H9 (cell line): Measurements from ENCODE around the gene DCUN1D2. TPM values are rescaled to one million over a fixed set of nuclear protein-coding genes. Genes with fewer than 3 reads are reported as not detected.
A peak's percentile ranks its signal among the peaks of the same experiment; 100 is the strongest.

ENCODE experiments used
- DNase-seq: peaks from one replicate; pipeline ENCODE4 v3.0.0-alpha.2; 2017
- H2AFZ ChIP-seq: one replicate; pipeline ENCODE4 v1.6.1; 2013; ENCODE audit warnings: mild to moderate bottlenecking, low read length, control low read depth, moderate library complexity
- H2AK5ac ChIP-seq: 2 replicates; pipeline ENCODE4 v1.6.1; 2013; ENCODE audit warnings: low read length, control low read depth, mixed read lengths; ENCODE audit not compliant: insufficient read length
- H2BK120ac ChIP-seq: one replicate; pipeline ENCODE4 v1.6.1; 2013; ENCODE audit warnings: low read depth, mild to moderate bottlenecking, low read length, control low read depth, inconsistent platforms; ENCODE audit not compliant: poor library complexity, severe bottlenecking
- H2BK12ac ChIP-seq: 2 replicates; pipeline ENCODE4 v1.6.1; 2013; ENCODE audit warnings: low read length, control low read depth, mixed read lengths, low read depth; ENCODE audit not compliant: insufficient read length
- H2BK15ac ChIP-seq: 2 replicates; pipeline ENCODE4 v1.6.1; 2013; ENCODE audit warnings: low read depth, low read length, control low read depth
- H2BK20ac ChIP-seq: one replicate; pipeline ENCODE4 v1.6.1; 2013; ENCODE audit warnings: low read depth, mild to moderate bottlenecking, low read length, control low read depth, inconsistent platforms; ENCODE audit not compliant: poor library complexity, severe bottlenecking
- H2BK5ac ChIP-seq: 2 replicates; pipeline ENCODE4 v1.6.1; 2013; ENCODE audit warnings: low read length, control low read depth, mixed read lengths; ENCODE audit not compliant: insufficient read length
- H3K14ac ChIP-seq: 2 replicates; pipeline ENCODE4 v1.6.1; 2013; ENCODE audit warnings: low read length, control low read depth; ENCODE audit not compliant: insufficient read depth
- H3K18ac ChIP-seq: 2 replicates; pipeline ENCODE4 v1.6.1; 2013; ENCODE audit warnings: low read depth, mild to moderate bottlenecking, mixed read lengths, low read length, control low read depth; ENCODE audit not compliant: insufficient read length
- H3K23ac ChIP-seq: 2 replicates; pipeline ENCODE4 v1.6.1; 2013; ENCODE audit warnings: low read length, control low read depth, mixed read lengths, low read depth; ENCODE audit not compliant: insufficient read length
- H3K23me2 ChIP-seq: 2 replicates; pipeline ENCODE4 v1.6.1; 2013; ENCODE audit warnings: low read depth, mild to moderate bottlenecking, mixed read lengths, low read length, control low read depth; ENCODE audit not compliant: insufficient read length, poor library complexity, severe bottlenecking
- H3K27ac ChIP-seq: 2 replicates; pipeline ENCODE4 v1.5.1; 2013; ENCODE audit warnings: low read length, control low read depth, mixed read lengths, low read depth; ENCODE audit not compliant: insufficient read length
- H3K27me3 ChIP-seq: 2 replicates; pipeline ENCODE4 v1.6.1; 2013; ENCODE audit warnings: low read length, control low read depth, inconsistent platforms; ENCODE audit not compliant: insufficient read depth
- H3K4ac ChIP-seq: 2 replicates; pipeline ENCODE4 v1.6.1; 2013; ENCODE audit warnings: low read depth, mild to moderate bottlenecking, control low read depth, inconsistent platforms, low read length, moderate library complexity
- H3K4me1 ChIP-seq: 2 replicates; pipeline ENCODE4 v1.6.1; 2013; ENCODE audit warnings: low read length, control low read depth, inconsistent platforms; ENCODE audit not compliant: insufficient read depth
- H3K4me2 ChIP-seq: 2 replicates; pipeline ENCODE4 v1.6.1; 2013; ENCODE audit warnings: low read length, control low read depth, mixed read lengths; ENCODE audit not compliant: insufficient read length, insufficient read depth
- H3K56ac ChIP-seq: 2 replicates; pipeline ENCODE4 v1.6.1; 2013; ENCODE audit warnings: low read depth, mild to moderate bottlenecking, mixed read lengths, low read length, control low read depth; ENCODE audit not compliant: insufficient read length
- H3K79me1 ChIP-seq: 2 replicates; pipeline ENCODE4 v1.6.1; 2013; ENCODE audit warnings: low read depth, mild to moderate bottlenecking, moderate library complexity, low read length, control low read depth, inconsistent platforms; ENCODE audit not compliant: insufficient read depth, poor library complexity, severe bottlenecking
- H3K79me2 ChIP-seq: 2 replicates; pipeline ENCODE4 v1.6.1; 2013; ENCODE audit warnings: low read length, control low read depth, inconsistent platforms; ENCODE audit not compliant: insufficient read depth
- H3K9ac ChIP-seq: 2 replicates; pipeline ENCODE4 v1.6.1; 2013; ENCODE audit warnings: low read length, control low read depth, mixed read lengths; ENCODE audit not compliant: insufficient read length; ENCODE audit errors: extremely low read depth
- H3K9me3 ChIP-seq: one replicate; pipeline ENCODE4 v1.6.1; 2013; ENCODE audit warnings: low read depth, low read length, inconsistent platforms; ENCODE audit not compliant: control insufficient read depth
- H3T11ph ChIP-seq: one replicate; pipeline ENCODE4 v1.6.1; 2013; ENCODE audit warnings: mild to moderate bottlenecking, low read length, control low read depth, inconsistent platforms
- H4K20me1 ChIP-seq: one replicate; pipeline ENCODE4 v1.6.1; 2013; ENCODE audit not compliant: control insufficient read depth, insufficient read length, insufficient read depth
- H4K5ac ChIP-seq: 2 replicates; pipeline ENCODE4 v1.6.1; 2013; ENCODE audit warnings: low read depth, mild to moderate bottlenecking, mixed read lengths, low read length, control low read depth; ENCODE audit not compliant: insufficient read length
- H4K8ac ChIP-seq: replicated peaks from 2 replicates; pipeline ENCODE4 v1.6.1; 2013; ENCODE audit warnings: low read length, control low read depth, mixed read lengths, low read depth; ENCODE audit not compliant: insufficient read length
- H4K91ac ChIP-seq: 2 replicates; pipeline ENCODE4 v1.6.1; 2013; ENCODE audit warnings: low read depth, mild to moderate bottlenecking, moderate library complexity, mixed read lengths, low read length, control low read depth; ENCODE audit not compliant: insufficient read length
- H3K27ac Mint-ChIP-seq, 3 experiments: 2 replicates in 2 of 3; 3 replicates in 1 of 3; pipeline ENCODE4 v1.8.0; 2020 to 2021; ENCODE audit warnings: mixed read lengths in 3 of 3, mild to moderate bottlenecking in 1 of 3, moderate library complexity in 1 of 3
- H3K27me3 Mint-ChIP-seq: 2 replicates; pipeline ENCODE4 v1.8.0; 2021; ENCODE audit warnings: low read depth, mild to moderate bottlenecking, moderate library complexity, mixed read lengths
- H3K36me3 Mint-ChIP-seq, 3 experiments: 2 replicates in 2 of 3; 3 replicates in 1 of 3; pipeline ENCODE4 v1.8.0; 2020 to 2021; ENCODE audit warnings: low read depth in 3 of 3, mixed read lengths in 3 of 3; ENCODE audit not compliant: insufficient read depth in 1 of 3
- H3K4me1 Mint-ChIP-seq, 2 experiments: 2 replicates each; pipeline ENCODE4 v1.8.0; 2020; ENCODE audit warnings: mixed read lengths in 2 of 2
- H3K4me3 Mint-ChIP-seq, 2 experiments: 2 replicates in 1 of 2; 3 replicates in 1 of 2; pipeline ENCODE4 v1.8.0; 2020 to 2021; ENCODE audit warnings: mild to moderate bottlenecking in 2 of 2, mixed read lengths in 2 of 2, moderate library complexity in 1 of 2
- H3K9me3 Mint-ChIP-seq, 2 experiments: 2 replicates in 1 of 2; 3 replicates in 1 of 2; pipeline ENCODE4 v1.8.0; 2020; ENCODE audit warnings: mild to moderate bottlenecking in 2 of 2, mixed read lengths in 2 of 2, moderate library complexity in 1 of 2
- WGBS: extraction: QIAGEN DNeasy Blood & Tissue Kit; methylation state at CpG from one replicate; pipeline ENCODE4 v1.1.7; 2013; ENCODE audit warnings: missing lambda C conversion rate, low lambda C conversion rate, mixed read lengths; ENCODE audit not compliant: insufficient read length; ENCODE audit errors: extremely low coverage; 5-methylcytosine and 5-hydroxymethylcytosine counted together
- total RNA-seq: library from RNA; stranded (reverse); gene quantifications from 2 replicates; pipeline ENCODE4 v1.2.1, GENCODE V29; 2021
- TF ChIP-seq, protein P1 (sequence below): fragments of 200-600 bp; sonication (generic); conservative IDR thresholded peaks from 3 replicates; pipeline ENCODE4 v1.8.0; 2021; ENCODE audit warnings: antibody characterized with exemption, mild to moderate bottlenecking

The DCUN1D2 gene
- total RNA-seq, 1 experiment from 2014 or later, result 36.8 TPM

GRCh38 chr13:113411216-113412023 is 79.1 kb downstream of the DCUN1D2 start:
- H3K4me2 ChIP-seq, result no peak overlapping the region
- peak overlapping the region in 1 of 3 experiments; percentile 85; a peak in 1 of 7 replicates for H3K27ac Mint-ChIP-seq

More at GRCh38 chr13:113411216-113412023, 79.1 kb downstream of the DCUN1D2 start:
- Histone ChIP-seq H4K8ac (no peak overlapping the region), H3K14ac (no peak overlapping the region; the same call in 1 of the 2 replicates), H4K91ac (no peak overlapping the region), H3K4me1 (no peaks in the 10 kb centered on the region), H3K56ac (no peak overlapping the region), H3K9me3 (no peaks in the 10 kb centered on the region), H2AK5ac (no peak overlapping the region), H3K27ac (no peak overlapping the region), H3K9ac (no peak overlapping the region), H2BK12ac (no peak overlapping the region), H2BK15ac (no peak overlapping the region), H3K79me1 (no peaks in the 10 kb centered on the region), H4K20me1 (no peaks in the 10 kb centered on the region), H3K23me2 (no peaks in the 10 kb centered on the region), H3K23ac (no peak overlapping the region), H3K18ac (no peak overlapping the region), H3K79me2 (no peaks in the 10 kb centered on the region), H4K5ac (no peak overlapping the region), H3K27me3 (no peaks in the 10 kb centered on the region), H2BK120ac (no peak overlapping the region), H3K4ac (no peak overlapping the region), H3T11ph (no peak overlapping the region), H2BK20ac (no peak overlapping the region), H2BK5ac (no peak overlapping the region), H2AFZ (no peak overlapping the region)
- Mint-ChIP-seq H3K4me3 (no peak overlapping the region), H3K27me3 (peaks cover 6% of the 10 kb centered on the region), H3K4me1 (0 out of 4 replicates have a peak, but pooled peaks cover 0 to 2% of the 10 kb centered on the region in 2 experiments), H3K9me3 (peaks cover 2 to 4% of the 10 kb centered on the region in 2 experiments; a peak in 4 of 5 replicates), H3K36me3 (peaks cover 2 to 5% (median 2%) of the 10 kb centered on the region in 3 experiments; a peak in 4 of 7 replicates)
- TF ChIP-seq, protein P1, sequence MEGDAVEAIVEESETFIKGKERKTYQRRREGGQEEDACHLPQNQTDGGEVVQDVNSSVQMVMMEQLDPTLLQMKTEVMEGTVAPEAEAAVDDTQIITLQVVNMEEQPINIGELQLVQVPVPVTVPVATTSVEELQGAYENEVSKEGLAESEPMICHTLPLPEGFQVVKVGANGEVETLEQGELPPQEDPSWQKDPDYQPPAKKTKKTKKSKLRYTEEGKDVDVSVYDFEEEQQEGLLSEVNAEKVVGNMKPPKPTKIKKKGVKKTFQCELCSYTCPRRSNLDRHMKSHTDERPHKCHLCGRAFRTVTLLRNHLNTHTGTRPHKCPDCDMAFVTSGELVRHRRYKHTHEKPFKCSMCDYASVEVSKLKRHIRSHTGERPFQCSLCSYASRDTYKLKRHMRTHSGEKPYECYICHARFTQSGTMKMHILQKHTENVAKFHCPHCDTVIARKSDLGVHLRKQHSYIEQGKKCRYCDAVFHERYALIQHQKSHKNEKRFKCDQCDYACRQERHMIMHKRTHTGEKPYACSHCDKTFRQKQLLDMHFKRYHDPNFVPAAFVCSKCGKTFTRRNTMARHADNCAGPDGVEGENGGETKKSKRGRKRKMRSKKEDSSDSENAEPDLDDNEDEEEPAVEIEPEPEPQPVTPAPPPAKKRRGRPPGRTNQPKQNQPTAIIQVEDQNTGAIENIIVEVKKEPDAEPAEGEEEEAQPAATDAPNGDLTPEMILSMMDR, result no peak
- no CpG with 5 or more reads among the region's 30 CpGs for WGBS
- no peak for DNase-seq
